T-helper 17 cell (primary cell): ENCODE data around the gene NTRK1. TPM values are rescaled to one million over a fixed set of nuclear protein-coding genes. Genes with fewer than 3 reads are reported as not detected.

Experiments
- ATAC-seq: fragments of 150-1000 bp; cut with Tn5 transposase; 2 replicates; pipeline ENCODE4 v1.10.0; 2021; ENCODE audit warnings: mild to moderate bottlenecking, moderate library complexity
- DNase-seq, 3 donors: peaks; one replicate each; pipeline versions ENCODE4 v3.0.0 to v3.0.0-alpha.2; 2020 to 2021
- H3K9me3 ChIP-seq: one replicate; pipeline ENCODE4 v1.7.0; 2013; ENCODE audit warnings: low read length, mild to moderate bottlenecking; ENCODE audit not compliant: control insufficient read depth, poor library complexity, severe bottlenecking
- H3K27ac Mint-ChIP-seq: one replicate; pipeline ENCODE4 v1.8.0; 2022; ENCODE audit warnings: mild to moderate bottlenecking, moderate library complexity, mixed read lengths
- H3K27me3 Mint-ChIP-seq: one replicate; pipeline ENCODE4 v1.8.0; 2022; ENCODE audit warnings: mixed read lengths
- H3K36me3 Mint-ChIP-seq: one replicate; pipeline ENCODE4 v1.8.0; 2022; ENCODE audit warnings: low read depth, mixed read lengths
- H3K4me1 Mint-ChIP-seq: one replicate; pipeline ENCODE4 v1.8.0; 2022; ENCODE audit warnings: mild to moderate bottlenecking, mixed read lengths
- H3K4me3 Mint-ChIP-seq: one replicate; pipeline ENCODE4 v1.8.0; 2022; ENCODE audit warnings: mild to moderate bottlenecking, moderate library complexity, mixed read lengths
- total RNA-seq, 4 donors: library from RNA in 2 of 4; stranded (reverse) in 2 of 4; gene quantifications; one replicate each; pipeline ENCODE4 v1.2.3 and lab custom pipeline; 2022 to 2026

NTRK1 gene
- total RNA-seq, 2 donors from 2014 or later = 0.34 to 0.67 TPM

DNA sequence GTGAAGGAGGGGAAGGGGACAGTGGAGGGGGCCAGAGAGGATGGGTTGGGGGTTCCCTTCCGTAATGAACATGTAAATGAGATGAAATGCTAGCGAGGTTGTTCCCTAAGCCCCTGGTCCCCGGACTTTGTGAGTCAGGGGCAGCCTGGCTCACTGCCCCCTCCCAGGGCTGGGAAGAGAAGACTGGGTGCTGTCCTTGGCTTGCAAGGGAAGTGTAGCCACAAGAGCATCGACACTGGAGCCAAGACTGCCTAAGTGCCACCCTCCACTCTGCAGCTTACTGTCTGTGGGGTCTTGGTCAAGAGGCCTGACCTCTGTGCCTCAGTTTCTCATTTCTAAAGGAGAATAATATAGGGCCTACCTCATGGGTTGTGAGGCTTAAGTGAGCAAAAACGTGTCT, 33.3 kb downstream of the NTRK1 start:
- DNase-seq = no peak

DNA sequence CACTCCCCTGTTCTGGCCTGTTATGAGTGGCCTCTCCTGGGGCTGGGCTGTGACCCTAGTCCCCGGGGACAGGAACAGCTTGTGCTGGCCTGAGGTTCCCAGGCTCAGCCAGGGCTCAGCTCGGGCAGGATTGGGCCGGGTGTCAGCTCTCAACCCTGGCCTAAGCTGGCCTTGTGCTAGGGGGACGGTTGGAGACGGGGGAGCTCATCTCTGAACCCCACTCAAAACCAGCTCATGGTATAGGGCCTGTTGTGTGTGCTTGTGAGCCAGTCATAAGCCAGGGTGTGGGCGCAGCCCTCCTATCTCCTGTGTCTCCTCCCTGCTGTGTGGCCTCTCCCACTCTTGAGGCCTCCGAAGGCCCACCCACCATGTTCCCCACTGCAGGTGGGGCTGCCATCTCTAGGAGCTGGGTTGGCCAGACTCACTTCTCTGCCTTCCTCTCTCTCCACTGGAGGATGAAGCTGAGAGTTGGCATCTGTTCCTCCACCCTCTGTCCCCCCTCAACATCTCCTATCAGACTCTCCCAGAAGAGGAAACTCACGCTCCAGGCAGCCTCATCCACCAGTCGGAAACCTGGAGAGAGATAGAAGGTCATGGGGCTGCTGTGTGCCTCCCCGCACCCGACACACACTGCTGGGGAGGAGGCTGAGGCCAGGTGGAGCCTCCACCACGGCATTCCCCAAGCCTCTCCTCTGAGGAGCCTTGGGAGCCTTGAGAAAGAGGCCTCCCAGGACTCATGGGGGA, 34.2 kb downstream of the NTRK1 start:
- Mint-ChIP-seq H3K4me3 (no peak overlapping the region), H3K4me1 (peaks cover 29% of the 10 kb centered on the region), H3K27me3 (peaks cover 53% of the 10 kb centered on the region), H3K36me3 (peaks cover 3% of the 10 kb centered on the region), H3K27ac (no peak overlapping the region)
- DNase-seq (no peak), ATAC-seq (no peak)
- no peaks in the 10 kb centered on the region for H3K9me3 ChIP-seq

More for the DNA sequence above, 33.3 kb downstream of the NTRK1 start:
- no peak for ATAC-seq
- Mint-ChIP-seq H3K4me1 (peaks cover 32% of the 10 kb centered on the region), H3K4me3 (peak overlapping the region; percentile 47), H3K27me3 (peaks cover 57% of the 10 kb centered on the region), H3K36me3 (peaks cover 4% of the 10 kb centered on the region), H3K27ac (no peak overlapping the region)
- H3K9me3 ChIP-seq = no peaks in the 10 kb centered on the region

DNA sequence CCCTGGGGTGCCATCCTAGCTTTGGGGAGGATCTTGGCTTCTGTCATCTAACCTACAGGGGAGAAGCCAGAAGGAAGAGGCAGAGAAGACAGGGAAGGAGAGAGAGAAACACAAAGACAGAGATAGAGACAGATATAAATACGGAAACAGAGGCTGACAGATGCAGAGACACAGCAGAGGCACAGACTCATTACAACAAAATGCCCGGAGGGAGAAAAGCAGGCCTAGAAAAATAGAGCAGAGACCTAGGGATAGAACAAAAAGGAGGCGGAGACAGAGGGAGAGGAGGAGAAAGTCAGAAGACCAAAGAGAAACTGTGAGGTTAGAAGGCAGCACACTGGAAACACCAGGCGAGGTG, 34.8 kb downstream of the NTRK1 start:
- Mint-ChIP-seq H3K4me1 (peaks cover 25% of the 10 kb centered on the region), H3K4me3 (peak overlapping the region; percentile 41), H3K27me3 (peaks cover 47% of the 10 kb centered on the region), H3K36me3 (peaks cover 3% of the 10 kb centered on the region), H3K27ac (no peak overlapping the region)
- H3K9me3 ChIP-seq = no peaks in the 10 kb centered on the region
- ATAC-seq (no peak), DNase-seq (no peak)

DNA sequence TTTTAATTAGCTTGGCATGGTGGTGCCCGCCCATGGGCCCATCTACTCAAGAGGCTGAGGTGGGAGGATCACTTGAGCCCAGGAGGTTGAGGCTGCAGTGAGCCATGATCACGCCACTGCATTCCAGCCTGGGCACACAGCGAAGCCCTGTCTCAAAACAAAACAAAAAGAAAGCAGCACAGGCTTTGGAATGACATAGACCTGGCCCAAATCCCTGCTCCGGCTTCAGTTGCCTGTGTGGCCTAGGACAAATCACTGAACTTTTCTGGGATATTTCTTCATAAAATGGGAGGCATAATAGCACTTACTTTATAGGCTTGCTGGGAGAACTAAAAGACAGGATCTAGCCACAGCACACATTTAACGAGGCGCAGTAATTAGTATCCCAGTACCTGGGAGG, 35.3 kb downstream of the NTRK1 start:
- peaks cover 46% of the 10 kb centered on the region for H3K27me3 Mint-ChIP-seq
- H3K27ac Mint-ChIP-seq = no peak overlapping the region
- ATAC-seq (no peak), DNase-seq (no peak)
- H3K4me1 Mint-ChIP-seq = peaks cover 24% of the 10 kb centered on the region
- H3K36me3 Mint-ChIP-seq = peaks cover 3% of the 10 kb centered on the region
- no peaks in the 10 kb centered on the region for H3K9me3 ChIP-seq
- H3K4me3 Mint-ChIP-seq = no peak overlapping the region

DNA sequence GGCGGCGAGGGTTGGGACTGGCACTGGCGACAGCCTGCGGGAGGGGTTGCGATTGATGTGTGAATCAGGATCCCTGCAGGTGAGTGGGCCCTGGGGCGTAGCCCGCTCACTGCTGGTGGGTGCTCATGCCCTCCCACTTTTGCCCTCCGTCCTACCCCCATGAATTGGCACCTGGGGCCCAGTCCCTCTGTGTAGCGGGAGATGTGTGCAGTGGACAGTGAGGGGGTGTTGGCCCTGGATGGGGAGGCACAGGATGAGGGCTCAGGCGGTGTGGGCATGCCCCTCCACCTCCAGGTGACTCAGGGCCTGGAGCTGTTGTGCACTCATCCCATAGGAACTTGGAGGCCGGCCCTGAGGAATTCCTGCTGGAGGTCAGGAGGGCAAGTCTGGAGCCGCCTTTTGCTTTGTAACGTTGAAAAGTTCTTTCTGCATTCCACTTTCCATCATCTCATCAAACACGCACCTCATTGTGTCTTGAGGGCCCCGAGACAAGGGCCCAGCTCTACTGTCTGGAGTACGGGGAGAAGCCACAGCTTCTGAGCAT, 35.9 kb downstream of the NTRK1 start:
- no peak for DNase-seq
- no peak overlapping the region for H3K4me3 Mint-ChIP-seq
- peaks cover 50% of the 10 kb centered on the region for H3K27me3 Mint-ChIP-seq
- no peaks in the 10 kb centered on the region for H3K9me3 ChIP-seq
- peaks cover 3% of the 10 kb centered on the region for H3K36me3 Mint-ChIP-seq
- no peak for ATAC-seq
- peaks cover 24% of the 10 kb centered on the region for H3K4me1 Mint-ChIP-seq
- no peak overlapping the region for H3K27ac Mint-ChIP-seq

DNA sequence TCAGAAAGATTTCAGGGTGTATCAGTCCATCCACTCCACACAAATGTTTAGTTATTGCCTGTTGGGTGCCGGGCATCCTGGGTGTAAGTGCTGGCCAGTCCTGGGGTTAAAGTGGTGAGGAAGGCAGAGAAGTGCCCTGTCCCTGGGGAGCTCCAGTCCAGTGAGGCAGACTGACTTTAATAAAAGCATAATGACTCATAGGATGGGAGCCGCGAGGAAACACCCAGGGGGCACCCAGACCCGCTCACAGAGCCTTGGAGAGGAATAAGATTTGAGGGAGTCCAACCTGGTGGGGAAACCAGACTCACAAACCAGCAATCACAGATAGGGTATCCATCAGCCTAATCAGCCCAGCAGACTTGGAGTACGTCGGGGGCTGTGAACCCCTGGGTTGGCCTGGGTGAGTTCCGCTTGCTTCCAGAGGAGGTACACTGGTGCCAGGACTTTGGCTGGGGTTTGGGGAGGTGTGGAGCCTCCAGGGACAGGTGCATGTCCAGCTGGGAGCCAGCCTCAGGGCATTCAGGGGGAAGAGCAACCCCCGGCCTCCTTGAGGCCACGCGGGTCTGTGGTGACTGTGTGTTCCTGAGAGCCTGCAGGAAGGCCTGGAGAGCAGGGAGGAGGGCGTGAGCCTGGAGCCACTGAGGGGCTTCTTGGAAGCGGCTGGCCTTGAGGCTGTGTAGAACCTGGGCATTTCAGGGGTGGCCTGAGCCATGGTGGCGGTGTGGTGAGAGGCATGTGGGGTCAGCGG, 36.6 kb downstream of the NTRK1 start:
- ATAC-seq = no peak
- no peak overlapping the region for H3K27ac Mint-ChIP-seq

DNA sequence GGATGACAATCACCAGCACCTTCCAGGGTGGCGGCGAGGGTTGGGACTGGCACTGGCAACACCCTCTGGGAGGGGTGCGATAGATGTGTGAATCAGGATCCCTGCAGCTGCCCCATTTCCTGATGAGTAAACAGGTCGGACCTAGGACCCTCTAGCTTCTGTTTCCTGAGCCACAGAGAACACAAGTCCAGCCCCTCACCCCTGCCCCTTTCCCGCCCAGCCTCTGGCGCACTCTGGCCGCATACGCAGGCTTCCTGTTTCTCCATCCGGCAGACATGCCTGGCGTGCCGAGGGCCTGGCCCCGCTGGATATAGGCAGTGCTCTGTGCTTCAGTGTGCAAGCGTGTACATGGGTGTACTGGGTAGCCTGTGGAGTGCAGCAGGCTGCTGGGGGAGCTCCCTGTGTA, 37.5 kb downstream of the NTRK1 start:
- Mint-ChIP-seq H3K27me3 (peaks cover 54% of the 10 kb centered on the region), H3K36me3 (peaks cover 3% of the 10 kb centered on the region), H3K4me3 (no peak overlapping the region), H3K27ac (no peak overlapping the region), H3K4me1 (peaks cover 13% of the 10 kb centered on the region)
- DNase-seq (no peak), ATAC-seq (no peak)
- H3K9me3 ChIP-seq = no peaks in the 10 kb centered on the region

More for the DNA sequence above, 36.6 kb downstream of the NTRK1 start:
- Mint-ChIP-seq H3K4me1 (peaks cover 18% of the 10 kb centered on the region), H3K4me3 (no peak overlapping the region), H3K36me3 (peaks cover 3% of the 10 kb centered on the region), H3K27me3 (peaks cover 57% of the 10 kb centered on the region)
- no peak for DNase-seq
- H3K9me3 ChIP-seq = no peaks in the 10 kb centered on the region

DNA sequence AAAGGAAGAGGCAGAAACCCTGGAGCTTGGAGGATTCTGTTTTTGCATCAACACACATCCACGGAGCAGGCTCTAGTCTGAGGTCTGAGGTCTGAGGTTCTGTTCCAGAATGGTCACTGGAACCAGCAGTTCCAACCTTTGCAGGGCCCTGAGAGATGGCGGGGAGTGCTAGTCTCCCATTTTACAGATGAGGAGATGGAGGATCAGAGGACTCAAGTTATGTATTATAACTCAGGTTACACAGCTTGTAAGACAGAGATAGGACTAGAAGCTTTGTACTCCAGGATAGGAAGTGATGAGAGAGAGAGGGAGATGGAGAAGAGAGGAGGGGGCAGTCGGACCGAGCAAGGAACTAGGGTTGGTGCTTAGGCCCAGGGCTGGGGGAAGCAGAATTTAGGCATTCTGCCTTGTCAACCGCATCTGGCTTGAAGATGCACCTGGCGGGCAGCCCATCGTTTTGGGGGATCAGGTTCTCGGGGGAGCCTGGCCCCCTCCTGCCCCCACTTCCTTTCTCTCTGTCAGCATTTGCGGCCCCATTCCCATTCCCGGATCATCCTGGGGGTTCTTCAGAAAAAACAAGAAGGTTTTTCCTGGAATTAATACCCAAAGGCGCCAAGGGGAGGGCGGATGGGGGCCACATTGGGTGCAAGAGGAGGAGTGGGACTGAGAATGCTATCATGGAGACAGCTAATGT, 38.5 kb downstream of the NTRK1 start:
- Mint-ChIP-seq H3K27me3 (peaks cover 53% of the 10 kb centered on the region), H3K4me3 (no peak overlapping the region), H3K36me3 (peaks cover 3% of the 10 kb centered on the region), H3K4me1 (peaks cover 13% of the 10 kb centered on the region), H3K27ac (no peak overlapping the region)
- ATAC-seq = no peak
- no peaks in the 10 kb centered on the region for H3K9me3 ChIP-seq
- DNase-seq = no peak

DNA sequence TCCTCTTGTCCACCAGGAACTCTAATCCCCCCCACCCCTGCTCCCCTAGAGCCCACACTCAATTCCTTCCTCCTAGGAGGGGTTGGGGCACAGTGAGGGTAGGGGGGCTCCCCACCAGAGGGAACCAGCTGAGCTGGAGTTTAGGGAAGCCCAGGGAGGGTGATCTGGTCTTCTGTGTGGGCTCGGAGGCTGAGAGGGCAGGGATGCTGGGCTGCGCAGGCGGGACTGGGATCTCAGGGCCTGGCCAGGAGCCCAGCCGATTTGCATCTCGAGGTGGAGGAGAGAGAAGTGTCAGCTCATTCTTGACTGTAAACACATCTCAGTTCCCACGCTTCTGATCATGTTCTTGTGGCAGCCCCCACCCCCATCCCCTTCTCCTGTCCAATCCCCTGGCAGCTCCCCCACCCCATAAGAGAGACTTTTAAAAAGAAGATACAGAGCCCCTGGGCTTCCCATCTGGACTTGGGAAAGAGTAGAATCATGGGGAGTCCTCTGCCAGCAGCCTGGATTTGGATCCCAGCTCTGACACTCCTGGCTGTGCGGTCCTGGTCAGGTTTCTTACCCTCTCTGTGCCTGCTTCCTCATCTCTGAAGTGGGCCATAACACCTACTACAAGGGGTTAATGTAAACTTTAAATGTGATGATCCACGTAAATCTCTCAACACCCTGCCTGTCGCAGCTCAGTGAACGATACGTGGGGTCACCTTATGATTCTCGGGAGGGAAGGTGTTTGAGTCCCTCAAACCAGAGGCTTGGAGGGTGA, 39.5 kb downstream of the NTRK1 start:
- DNase-seq = no peak
- Mint-ChIP-seq H3K4me3 (no peak overlapping the region), H3K36me3 (peaks cover 3% of the 10 kb centered on the region), H3K27ac (no peak overlapping the region), H3K4me1 (peaks cover 10% of the 10 kb centered on the region), H3K27me3 (peaks cover 47% of the 10 kb centered on the region)
- H3K9me3 ChIP-seq = no peaks in the 10 kb centered on the region
- no peak for ATAC-seq

DNA sequence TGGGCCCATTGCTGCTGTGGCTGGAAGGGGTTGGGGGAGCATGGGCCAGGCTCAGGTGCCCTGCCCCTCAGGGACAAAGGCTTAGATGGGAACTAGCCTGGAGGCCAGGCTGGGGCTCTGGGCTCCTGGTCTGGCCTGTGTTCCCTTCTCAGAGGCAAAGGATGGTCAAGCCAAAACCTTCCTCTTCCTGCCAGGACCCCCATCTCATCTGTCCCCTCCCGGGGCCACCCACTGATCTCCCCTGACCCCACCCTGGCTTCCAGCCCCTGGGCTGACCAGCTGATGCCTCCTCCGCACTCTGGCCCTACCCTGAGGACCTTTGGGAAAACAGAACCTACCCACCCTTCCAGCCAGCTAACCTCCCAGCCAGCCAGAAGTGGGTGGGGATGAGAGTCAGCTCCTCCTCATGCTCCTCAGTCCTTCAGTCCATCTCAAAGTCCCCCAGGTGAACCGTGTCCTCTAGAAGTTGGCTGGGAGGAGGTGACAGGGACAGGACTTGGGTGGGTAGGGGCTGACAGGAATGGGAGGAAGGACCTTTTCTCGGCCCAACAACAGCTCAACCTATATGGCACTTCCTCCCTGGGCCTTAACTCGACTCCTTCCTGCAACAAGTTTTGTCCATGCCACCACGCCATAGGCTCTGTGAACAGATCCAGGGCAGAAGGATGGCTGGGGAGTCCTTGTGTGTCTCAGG, 40.4 kb downstream of the NTRK1 start:
- Mint-ChIP-seq H3K36me3 (peaks cover 3% of the 10 kb centered on the region), H3K4me3 (no peak overlapping the region), H3K4me1 (peaks cover 10% of the 10 kb centered on the region), H3K27ac (no peak overlapping the region), H3K27me3 (peaks cover 48% of the 10 kb centered on the region)
- ATAC-seq (no peak), DNase-seq (no peak)
- H3K9me3 ChIP-seq = no peaks in the 10 kb centered on the region

DNA sequence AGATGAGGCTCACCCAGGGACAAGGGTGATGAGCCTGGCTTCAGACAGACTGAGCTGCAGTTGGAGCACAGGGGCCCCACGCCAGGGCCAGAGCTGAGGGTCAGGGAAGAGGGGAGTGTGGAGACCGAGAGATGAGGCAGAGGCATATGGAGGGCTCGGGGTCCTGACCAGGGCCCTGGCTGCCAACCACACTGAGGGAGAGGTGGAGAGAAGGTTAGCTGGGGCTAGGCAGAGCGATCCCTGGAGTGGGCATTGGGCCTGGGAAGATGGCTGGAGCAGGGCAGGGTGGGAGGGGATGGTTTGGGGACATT, 40.9 kb downstream of the NTRK1 start:
- ATAC-seq = no peak
- Mint-ChIP-seq H3K36me3 (peaks cover 3% of the 10 kb centered on the region), H3K27ac (no peak overlapping the region), H3K27me3 (peaks cover 48% of the 10 kb centered on the region), H3K4me1 (peaks cover 10% of the 10 kb centered on the region), H3K4me3 (no peak overlapping the region)
- DNase-seq = no peak
- H3K9me3 ChIP-seq = no peaks in the 10 kb centered on the region
